Measurements from ENCODE around the gene OR2AT4. TPM values are rescaled to one million over a fixed set of nuclear protein-coding genes. Genes with fewer than 3 reads are reported as not detected.
"Not testable (repeated sequence)": the region's sequence is repeated elsewhere in the genome, so short reads cannot be mapped to it uniquely, and the experiment has no call there.

The OR2AT4 gene
- total RNA-seq, 5 donors from 2014 or later (not counting 1 experiment from before 2014, with no cell fraction given): not detected

- H3K9me3 Mint-ChIP-seq; H3K4me1 ChIP-seq (ENCODE audit: control insufficient read depth in 1 of 2, extremely low read depth in 1 of 2, insufficient read depth in 2 of 2, low read length in 2 of 2); H3K4me3 Mint-ChIP-seq; CTCF ChIA-PET; H3K36me3 ChIP-seq (ENCODE audit: control insufficient read depth in 2 of 2, extremely low read depth in 1 of 2, insufficient read depth in 1 of 2, low read length in 1 of 2); ATAC-seq (replicated peaks in 1 of 4); H3K9me3 ChIP-seq; H3K4me1 Mint-ChIP-seq; H3K27ac Mint-ChIP-seq; H3K4me3 ChIP-seq (ENCODE audit: control insufficient read depth in 1 of 2, extremely low read depth in 1 of 2, low read length in 1 of 2); H3K36me3 Mint-ChIP-seq; DNase-seq; H3K27ac ChIP-seq (ENCODE audit: low read length): not testable (repeated sequence)
- H3K27me3 ChIP-seq (replicated peaks in 1 of 2; ENCODE audit: control insufficient read depth in 2 of 2, extremely low read depth in 1 of 2, insufficient read depth in 2 of 2, low read length in 1 of 2): peaks cover 4 to 13% of the 10 kb centered on the region in 2 experiments
- POLR2A ChIA-PET: interaction anchor here in 1 of 2 donors (0.7 kb wide), 1 partner anchor 52 kb away, joined by 10 read pairs; no protein-coding TSS in a partner anchor
- WGBS (ENCODE audit: insufficient coverage): no CpG with 5 or more reads among the region's 2 CpGs
- H3K27me3 Mint-ChIP-seq: peaks cover 36 to 37% of the 10 kb centered on the region in 2 donors
These were observed 9.4 kb upstream of the OR2AT4 start for GRCh38 chr11:75105967-75106681.

GRCh38 chr11:75105462-75105925, 8.8 kb upstream of the OR2AT4 start:
- H3K9me3 ChIP-seq: no peaks in the 10 kb centered on the region
- H3K4me1 ChIP-seq (ENCODE audit: control insufficient read depth in 1 of 2, extremely low read depth in 1 of 2, insufficient read depth in 2 of 2, low read length in 2 of 2): no peaks in the 10 kb centered on the region
- no peaks in the 10 kb centered on the region for H3K4me1 Mint-ChIP-seq
- DNase-seq (no peak), ATAC-seq (replicated peaks in 1 of 4) (no peak)
- ChIA-PET POLR2A (interaction anchor here in 1 of 2 donors (0.7 kb wide), 1 partner anchor 53 kb away, joined by 10 read pairs; no protein-coding TSS in a partner anchor), CTCF (no interaction called here)
- H3K4me3 Mint-ChIP-seq: no peak overlapping the region
- no peak overlapping the region for H3K27ac ChIP-seq (ENCODE audit: low read length)
- no peaks in the 10 kb centered on the region for H3K36me3 Mint-ChIP-seq
- H3K36me3 ChIP-seq (ENCODE audit: control insufficient read depth in 2 of 2, extremely low read depth in 1 of 2, insufficient read depth in 1 of 2, low read length in 1 of 2): no peaks in the 10 kb centered on the region
- H3K27me3 Mint-ChIP-seq: peaks cover 32 to 35% of the 10 kb centered on the region in 2 donors
- peaks cover 0 to 3% (median 0%) of the 10 kb centered on the region in 3 donors for H3K9me3 Mint-ChIP-seq
- H3K27ac Mint-ChIP-seq: no peak overlapping the region
- no peak overlapping the region for H3K4me3 ChIP-seq (ENCODE audit: control insufficient read depth in 1 of 2, extremely low read depth in 1 of 2, low read length in 1 of 2)
- peaks cover 4 to 13% of the 10 kb centered on the region in 2 experiments for H3K27me3 ChIP-seq (replicated peaks in 1 of 2; ENCODE audit: control insufficient read depth in 2 of 2, extremely low read depth in 1 of 2, insufficient read depth in 2 of 2, low read length in 1 of 2)
- WGBS (ENCODE audit: insufficient coverage): 69% methylated on average over 6 of the region's 9 CpGs

- no peaks in the 10 kb centered on the region for H3K36me3 Mint-ChIP-seq
- no peak overlapping the region for H3K4me3 Mint-ChIP-seq
- H3K9me3 Mint-ChIP-seq: no peaks in the 10 kb centered on the region
- WGBS (ENCODE audit: insufficient coverage): 14% methylated on average over 1 of the region's 5 CpGs
- Histone ChIP-seq H3K36me3 (ENCODE audit: control insufficient read depth in 2 of 2, extremely low read depth in 1 of 2, insufficient read depth in 1 of 2, low read length in 1 of 2) (no peaks in the 10 kb centered on the region), H3K9me3 (no peaks in the 10 kb centered on the region), H3K4me1 (ENCODE audit: control insufficient read depth in 1 of 2, extremely low read depth in 1 of 2, insufficient read depth in 2 of 2, low read length in 2 of 2) (no peaks in the 10 kb centered on the region), H3K27me3 (replicated peaks in 1 of 2; ENCODE audit: control insufficient read depth in 2 of 2, extremely low read depth in 1 of 2, insufficient read depth in 2 of 2, low read length in 1 of 2) (peaks cover 4 to 13% of the 10 kb centered on the region in 2 experiments), H3K27ac (ENCODE audit: low read length) (no peak overlapping the region), H3K4me3 (ENCODE audit: control insufficient read depth in 1 of 2, extremely low read depth in 1 of 2, low read length in 1 of 2) (no peak overlapping the region)
- ATAC-seq (replicated peaks in 1 of 4) (no peak), DNase-seq (no peak)
- POLR2A ChIA-PET: interaction anchor here in 1 of 2 donors (0.7 kb wide), 1 partner anchor 341 kb away, joined by 7 read pairs; no protein-coding TSS in a partner anchor
- CTCF ChIA-PET: no interaction called here
- H3K27me3 Mint-ChIP-seq: peaks cover 28 to 36% of the 10 kb centered on the region in 2 donors
- H3K27ac Mint-ChIP-seq: no peak overlapping the region
- no peaks in the 10 kb centered on the region for H3K4me1 Mint-ChIP-seq
These were observed 6.8 kb upstream of the OR2AT4 start for GRCh38 chr11:75103380-75104026.

DNA sequence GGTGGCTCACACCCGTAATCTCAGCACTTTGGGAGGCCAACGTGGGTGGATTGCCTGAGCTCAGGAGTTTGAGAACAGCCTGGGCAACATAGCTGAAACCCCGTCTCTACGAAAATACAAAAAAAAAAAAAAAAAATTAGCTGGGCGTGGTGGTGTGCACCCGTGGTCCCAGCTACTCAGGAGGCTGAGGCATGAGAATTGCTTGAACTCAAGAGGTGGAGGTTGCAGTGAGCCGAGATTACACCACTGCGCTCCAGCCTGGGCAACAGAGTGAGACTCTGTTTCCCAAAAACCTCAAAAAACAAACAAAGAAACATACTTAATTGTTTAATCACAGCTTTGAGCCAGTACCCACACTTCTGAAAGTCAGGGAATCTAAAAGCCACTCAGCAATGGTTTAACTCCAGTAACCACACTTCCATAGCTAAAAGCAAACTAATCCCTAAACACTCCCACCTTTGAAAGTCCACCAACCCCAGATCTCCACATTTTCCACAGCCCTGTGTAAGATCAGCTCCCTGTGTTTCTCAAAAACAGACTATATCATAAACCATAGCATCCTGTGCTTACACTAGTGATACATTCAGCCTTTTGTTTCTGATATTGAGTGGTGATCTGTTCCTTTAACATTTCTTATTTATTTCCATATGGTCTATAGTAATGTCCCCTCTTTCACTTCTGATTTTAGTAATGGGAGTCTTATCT, 4.9 kb upstream of the OR2AT4 start:
- no peak overlapping the region for H3K4me3 Mint-ChIP-seq
- H3K9me3 Mint-ChIP-seq: no peaks in the 10 kb centered on the region
- POLR2A ChIA-PET: no interaction called here
- no peak overlapping the region for H3K4me3 ChIP-seq (ENCODE audit: control insufficient read depth in 1 of 2, extremely low read depth in 1 of 2, low read length in 1 of 2)
- CTCF ChIA-PET: no interaction called here
- H3K9me3 ChIP-seq: no peaks in the 10 kb centered on the region
- H3K4me1 Mint-ChIP-seq: no peaks in the 10 kb centered on the region
- H3K36me3 Mint-ChIP-seq: no peaks in the 10 kb centered on the region
- DNase-seq (no peak), ATAC-seq (replicated peaks in 1 of 4) (no peak)
- H3K27ac Mint-ChIP-seq: no peak overlapping the region
- H3K27me3 Mint-ChIP-seq: peaks cover 31 to 39% of the 10 kb centered on the region in 2 donors
- no peaks in the 10 kb centered on the region for H3K36me3 ChIP-seq (ENCODE audit: control insufficient read depth in 2 of 2, extremely low read depth in 1 of 2, insufficient read depth in 1 of 2, low read length in 1 of 2)
- H3K27me3 ChIP-seq (replicated peaks in 1 of 2; ENCODE audit: control insufficient read depth in 2 of 2, extremely low read depth in 1 of 2, insufficient read depth in 2 of 2, low read length in 1 of 2): peaks cover 4 to 16% of the 10 kb centered on the region in 2 experiments
- WGBS (ENCODE audit: insufficient coverage): 70% methylated on average over 2 of the region's 8 CpGs
- H3K27ac ChIP-seq (ENCODE audit: low read length): no peak overlapping the region
- H3K4me1 ChIP-seq (ENCODE audit: control insufficient read depth in 1 of 2, extremely low read depth in 1 of 2, insufficient read depth in 2 of 2, low read length in 2 of 2): no peaks in the 10 kb centered on the region

- no peaks in the 10 kb centered on the region for H3K4me1 ChIP-seq (ENCODE audit: control insufficient read depth in 1 of 2, extremely low read depth in 1 of 2, insufficient read depth in 2 of 2, low read length in 2 of 2)
- no peaks in the 10 kb centered on the region for H3K9me3 ChIP-seq
- Mint-ChIP-seq H3K9me3 (no peaks in the 10 kb centered on the region), H3K27me3 (peaks cover 37 to 41% of the 10 kb centered on the region in 2 donors), H3K36me3 (no peaks in the 10 kb centered on the region), H3K27ac (no peak overlapping the region), H3K4me1 (no peaks in the 10 kb centered on the region), H3K4me3 (no peak overlapping the region)
- DNase-seq (no peak), ATAC-seq (replicated peaks in 1 of 4) (no peak)
- H3K36me3 ChIP-seq (ENCODE audit: control insufficient read depth in 2 of 2, extremely low read depth in 1 of 2, insufficient read depth in 1 of 2, low read length in 1 of 2): no peaks in the 10 kb centered on the region
- no peak overlapping the region for H3K4me3 ChIP-seq (ENCODE audit: control insufficient read depth in 1 of 2, extremely low read depth in 1 of 2, low read length in 1 of 2)
- H3K27ac ChIP-seq (ENCODE audit: low read length): no peak overlapping the region
- peaks cover 6 to 14% of the 10 kb centered on the region in 2 experiments for H3K27me3 ChIP-seq (replicated peaks in 1 of 2; ENCODE audit: control insufficient read depth in 2 of 2, extremely low read depth in 1 of 2, insufficient read depth in 2 of 2, low read length in 1 of 2)
- ChIA-PET POLR2A (no interaction called here), CTCF (no interaction called here)
- 10% methylated on average over 1 of the region's 3 CpGs for WGBS (ENCODE audit: insufficient coverage)
These were observed 3.6 kb upstream of the OR2AT4 start for GRCh38 chr11:75100314-75100713.

DNA sequence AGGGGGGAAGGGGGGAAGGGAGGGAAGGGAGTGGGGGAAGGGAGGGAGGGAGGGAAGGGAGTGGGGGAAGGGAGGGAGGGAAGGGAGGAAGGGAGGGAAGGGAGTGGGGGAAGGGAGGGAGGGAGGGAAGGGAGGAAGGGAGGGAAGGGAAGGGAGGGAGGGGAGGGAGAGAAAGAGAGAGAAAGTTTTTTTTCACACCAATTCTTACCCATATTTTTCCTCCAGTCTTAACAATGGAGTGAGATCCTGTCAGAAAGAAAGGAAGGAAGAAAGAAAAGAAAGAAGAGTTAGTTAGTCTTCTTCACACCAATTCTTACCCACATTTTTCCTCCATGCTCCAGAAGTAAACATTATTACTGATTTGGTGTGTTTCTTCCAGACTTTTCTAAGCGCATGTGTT, 3.0 kb upstream of the OR2AT4 start:
- Mint-ChIP-seq H3K4me3 (no peak overlapping the region), H3K27ac (no peak overlapping the region), H3K9me3 (no peaks in the 10 kb centered on the region), H3K4me1 (no peaks in the 10 kb centered on the region), H3K27me3 (peaks cover 40% of the 10 kb centered on the region in 2 donors), H3K36me3 (no peaks in the 10 kb centered on the region)
- Histone ChIP-seq H3K9me3 (no peaks in the 10 kb centered on the region), H3K36me3 (ENCODE audit: control insufficient read depth in 2 of 2, extremely low read depth in 1 of 2, insufficient read depth in 1 of 2, low read length in 1 of 2) (no peaks in the 10 kb centered on the region), H3K4me1 (ENCODE audit: control insufficient read depth in 1 of 2, extremely low read depth in 1 of 2, insufficient read depth in 2 of 2, low read length in 2 of 2) (no peaks in the 10 kb centered on the region), H3K4me3 (ENCODE audit: control insufficient read depth in 1 of 2, extremely low read depth in 1 of 2, low read length in 1 of 2) (no peak overlapping the region), H3K27me3 (replicated peaks in 1 of 2; ENCODE audit: control insufficient read depth in 2 of 2, extremely low read depth in 1 of 2, insufficient read depth in 2 of 2, low read length in 1 of 2) (peaks cover 6 to 10% of the 10 kb centered on the region in 2 experiments), H3K27ac (ENCODE audit: low read length) (no peak overlapping the region)
- DNase-seq (no peak), ATAC-seq (replicated peaks in 1 of 4) (no peak)
- ChIA-PET POLR2A (no interaction called here), CTCF (no interaction called here)
- WGBS (ENCODE audit: insufficient coverage): no CpG with 5 or more reads among the region's 1 CpG

All from T-cell (primary cell).